ENCODE measurements around the gene SOX5.
"Not testable (repeated sequence)": the region's sequence is repeated elsewhere in the genome, so short reads cannot be mapped to it uniquely, and the experiment has no call there.

Gene SOX5

GRCh38 chr12:23906329-23906728 is 43.1 kb downstream of the SOX5 start:
- no peak for DNase-seq

GRCh38 chr12:23899434-23899833 is 50.0 kb downstream of the SOX5 start:
- no peak for DNase-seq

GRCh38 chr12:23898121-23898520 is 51.3 kb downstream of the SOX5 start:
- DNase-seq, result no peak

- no peak for DNase-seq
These were observed 53.7 kb downstream of the SOX5 start for GRCh38 chr12:23895792-23896218.

GRCh38 chr12:23893611-23894010 is 55.9 kb downstream of the SOX5 start:
- no peak for DNase-seq

- DNase-seq, result no peak
These were observed 58.4 kb downstream of the SOX5 start for GRCh38 chr12:23891115-23891514.

- no peak for DNase-seq
These were observed 60.4 kb downstream of the SOX5 start for GRCh38 chr12:23889069-23889440.

- no peak for DNase-seq
These were observed 60.9 kb downstream of the SOX5 start for GRCh38 chr12:23888396-23889068.

- no peak for DNase-seq
These were observed 62.2 kb downstream of the SOX5 start for GRCh38 chr12:23887055-23887835.

GRCh38 chr12:23885394-23885793 is 64.1 kb downstream of the SOX5 start:
- no peak for DNase-seq

GRCh38 chr12:23884909-23885308 is 64.6 kb downstream of the SOX5 start:
- DNase-seq, result no peak

GRCh38 chr12:23880988-23881387 is 68.5 kb downstream of the SOX5 start:
- no peak for DNase-seq

GRCh38 chr12:23876618-23877017 is 72.9 kb downstream of the SOX5 start:
- not testable (repeated sequence) for DNase-seq

GRCh38 chr12:23867794-23868193 is 81.7 kb downstream of the SOX5 start:
- no peak for DNase-seq

- DNase-seq, result no peak
These were observed 86.8 kb downstream of the SOX5 start for GRCh38 chr12:23862701-23863100.

GRCh38 chr12:23860019-23860418 is 89.5 kb downstream of the SOX5 start:
- no peak for DNase-seq

- no peak for DNase-seq
These were observed 92.3 kb downstream of the SOX5 start for GRCh38 chr12:23857178-23857577.

GRCh38 chr12:23855813-23856212 is 93.7 kb downstream of the SOX5 start:
- DNase-seq, result no peak

- no peak for DNase-seq
These were observed 94.9 kb downstream of the SOX5 start for GRCh38 chr12:23854598-23854997.

- no peak for DNase-seq
These were observed 95.8 kb downstream of the SOX5 start for GRCh38 chr12:23853640-23854039.

GRCh38 chr12:23851602-23852001 is 97.9 kb downstream of the SOX5 start:
- DNase-seq, result no peak

GRCh38 chr12:23847857-23848256 is 101.6 kb downstream of the SOX5 start:
- no peak for DNase-seq

- DNase-seq, result no peak
These were observed 105.5 kb downstream of the SOX5 start for GRCh38 chr12:23843958-23844357.

GRCh38 chr12:23834076-23834475 is 115.4 kb downstream of the SOX5 start:
- no peak for DNase-seq

GRCh38 chr12:23831739-23832138 is 117.7 kb downstream of the SOX5 start:
- DNase-seq, result no peak

Measured in activated naive CD4-positive, alpha-beta T cell (primary cell).